ENCODE measurements around the gene C12orf56. TPM values are rescaled to one million over a fixed set of nuclear protein-coding genes. Genes with fewer than 3 reads are reported as not detected.

C12orf56 gene
- polyA plus RNA-seq = 20.1 and 38.8 TPM in 2 replicates

GRCh38 chr12:64390275-64390851, at the start of gene C12orf56:
Gene C12orf56 (minus strand): TSS chr12:64390758. CDS start chr12:64390565, 193 bp downstream.

GRCh38 chr12:64403707-64404469, 13.3 kb upstream of the C12orf56 start, which contains the start of gene XPOT:
Gene XPOT (plus strand): TSS chr12:64404392. CDS start chr12:64410036, 5,644 bp downstream.

GRCh38 chr12:64222009-64222765, 168.4 kb downstream of the C12orf56 start, which contains the start of gene KICS2:
Gene KICS2 (minus strand): TSS chr12:64222296. CDS start chr12:64222237, 59 bp downstream.

Other genes with a start within 250 kb of the C12orf56 start
- 4.7 and 5.6 TPM in 2 replicates for gene KICS2, start 168.5 kb downstream of the C12orf56 start, polyA plus RNA-seq
- 79.2 and 88.6 TPM in 2 replicates for gene XPOT, start 13.6 kb upstream of the C12orf56 start, polyA plus RNA-seq
- gene TBK1, start 61.4 kb upstream of the C12orf56 start, polyA plus RNA-seq = 40.2 and 43.0 TPM in 2 replicates
- gene RASSF3, start 219.7 kb upstream of the C12orf56 start, polyA plus RNA-seq = 0.98 and 1.4 TPM in 2 replicates